Parathyroid adenoma (tissue), 2 donors: Measurements from ENCODE around the gene TIGD6.
A peak's percentile ranks its signal among the peaks of the same experiment; 100 is the strongest.

Experiments used
- H2AFZ ChIP-seq: fragments of 300-600 bp; sonication (generic); one replicate; pipeline ENCODE4 v1.7.0; 2017; ENCODE audit warnings: antibody characterized with exemption, mild to moderate bottlenecking
- H3K27ac ChIP-seq: fragments of 300-600 bp; sonication (generic); one replicate; pipeline ENCODE4 v1.7.0; 2017
- H3K27me3 ChIP-seq: fragments of 300-600 bp; sonication (generic); one replicate; pipeline ENCODE4 v1.7.0; 2017; ENCODE audit warnings: low read length; ENCODE audit not compliant: control insufficient read depth, insufficient read depth
- H3K36me3 ChIP-seq: fragments of 300-600 bp; sonication (generic); one replicate; pipeline ENCODE4 v1.7.0; 2017; ENCODE audit warnings: low read length; ENCODE audit not compliant: control insufficient read depth, insufficient read depth
- H3K4me1 ChIP-seq: fragments of 300-600 bp; sonication (generic); one replicate; pipeline ENCODE4 v1.7.0; 2017; ENCODE audit warnings: control low read depth
- H3K4me2 ChIP-seq: fragments of 300-600 bp; sonication (generic); one replicate; pipeline ENCODE4 v1.7.0; 2017; ENCODE audit warnings: low read length
- H3K4me3 ChIP-seq: fragments of 300-600 bp; sonication (generic); one replicate; pipeline ENCODE4 v1.7.0; 2017; ENCODE audit warnings: low read depth, low read length
- H3K79me2 ChIP-seq: fragments of 300-600 bp; sonication (generic); one replicate; pipeline ENCODE4 v1.7.0; 2017; ENCODE audit warnings: control low read depth
- H3K9ac ChIP-seq: fragments of 300-600 bp; sonication (generic); one replicate; pipeline ENCODE4 v1.7.0; 2017; ENCODE audit warnings: mild to moderate bottlenecking
- H3K9me3 ChIP-seq: fragments of 300-600 bp; sonication (generic); one replicate; pipeline ENCODE4 v1.7.0; 2017; ENCODE audit warnings: low read length; ENCODE audit not compliant: control insufficient read depth
- TF ChIP-seq, protein P1 (sequence below): fragments of 300-600 bp; sonication (generic); IDR thresholded peaks from one replicate; pipeline ENCODE4 v1.7.0; 2017; ENCODE audit warnings: antibody characterized with exemption, mild to moderate bottlenecking
- donor health status: primary hyperparathyroidism.

The TIGD6 gene

GRCh38 chr5:149959406-149960236, 40.8 kb downstream of the TIGD6 start:
- H3K9ac ChIP-seq, result peak overlapping the region; percentile 22
- TF ChIP-seq, protein P1, sequence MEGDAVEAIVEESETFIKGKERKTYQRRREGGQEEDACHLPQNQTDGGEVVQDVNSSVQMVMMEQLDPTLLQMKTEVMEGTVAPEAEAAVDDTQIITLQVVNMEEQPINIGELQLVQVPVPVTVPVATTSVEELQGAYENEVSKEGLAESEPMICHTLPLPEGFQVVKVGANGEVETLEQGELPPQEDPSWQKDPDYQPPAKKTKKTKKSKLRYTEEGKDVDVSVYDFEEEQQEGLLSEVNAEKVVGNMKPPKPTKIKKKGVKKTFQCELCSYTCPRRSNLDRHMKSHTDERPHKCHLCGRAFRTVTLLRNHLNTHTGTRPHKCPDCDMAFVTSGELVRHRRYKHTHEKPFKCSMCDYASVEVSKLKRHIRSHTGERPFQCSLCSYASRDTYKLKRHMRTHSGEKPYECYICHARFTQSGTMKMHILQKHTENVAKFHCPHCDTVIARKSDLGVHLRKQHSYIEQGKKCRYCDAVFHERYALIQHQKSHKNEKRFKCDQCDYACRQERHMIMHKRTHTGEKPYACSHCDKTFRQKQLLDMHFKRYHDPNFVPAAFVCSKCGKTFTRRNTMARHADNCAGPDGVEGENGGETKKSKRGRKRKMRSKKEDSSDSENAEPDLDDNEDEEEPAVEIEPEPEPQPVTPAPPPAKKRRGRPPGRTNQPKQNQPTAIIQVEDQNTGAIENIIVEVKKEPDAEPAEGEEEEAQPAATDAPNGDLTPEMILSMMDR, result peak; percentile 74

GRCh38 chr5:149957855-149958254, 42.6 kb downstream of the TIGD6 start:
- no peak overlapping the region for H2AFZ ChIP-seq
- TF ChIP-seq, protein P1, result no peak
- no peak overlapping the region for H3K9ac ChIP-seq
- no peaks in the 10 kb centered on the region for H3K79me2 ChIP-seq
- H3K27ac ChIP-seq, result no peak overlapping the region
- no peaks in the 10 kb centered on the region for H3K9me3 ChIP-seq
- no peaks in the 10 kb centered on the region for H3K36me3 ChIP-seq
- peaks cover 16% of the 10 kb centered on the region for H3K4me1 ChIP-seq
- H3K4me2 ChIP-seq, result no peak overlapping the region
- H3K27me3 ChIP-seq, result no peaks in the 10 kb centered on the region
- H3K4me3 ChIP-seq, result no peak overlapping the region

More at GRCh38 chr5:149959406-149960236, 40.8 kb downstream of the TIGD6 start:
- H3K36me3 ChIP-seq, result no peaks in the 10 kb centered on the region
- no peaks in the 10 kb centered on the region for H3K27me3 ChIP-seq
- peak overlapping the region; percentile 93 for H3K27ac ChIP-seq
- H3K4me1 ChIP-seq, result peaks cover 16% of the 10 kb centered on the region
- H3K4me3 ChIP-seq, result peak overlapping the region; percentile 77
- H3K79me2 ChIP-seq, result peaks cover 5% of the 10 kb centered on the region
- H3K9me3 ChIP-seq, result no peaks in the 10 kb centered on the region
- peak overlapping the region; percentile 81 for H3K4me2 ChIP-seq
- H2AFZ ChIP-seq, result peak overlapping the region; percentile 90

DNA sequence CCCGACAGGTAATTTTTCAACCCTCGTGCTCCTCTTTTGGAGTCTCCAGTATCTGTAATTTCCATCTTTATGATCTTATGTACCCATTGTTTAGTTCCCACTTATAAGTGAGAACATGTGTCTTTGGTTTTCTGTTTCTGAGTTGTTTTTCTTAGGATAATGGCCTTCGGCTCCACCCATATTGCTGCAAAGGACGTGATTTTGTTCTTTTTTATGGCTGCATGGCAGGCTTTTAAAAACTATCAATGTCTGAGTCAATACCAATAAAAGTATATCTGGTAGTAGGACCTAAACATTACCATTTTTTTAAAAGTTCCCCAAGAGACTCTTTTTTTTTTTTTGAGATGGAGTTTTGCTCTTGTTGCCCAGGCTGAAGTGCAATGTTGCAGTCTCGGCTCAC, 43.8 kb downstream of the TIGD6 start:
- H3K27me3 ChIP-seq, result no peaks in the 10 kb centered on the region
- H3K79me2 ChIP-seq, result no peaks in the 10 kb centered on the region
- TF ChIP-seq, protein P1, result no peak

DNA sequence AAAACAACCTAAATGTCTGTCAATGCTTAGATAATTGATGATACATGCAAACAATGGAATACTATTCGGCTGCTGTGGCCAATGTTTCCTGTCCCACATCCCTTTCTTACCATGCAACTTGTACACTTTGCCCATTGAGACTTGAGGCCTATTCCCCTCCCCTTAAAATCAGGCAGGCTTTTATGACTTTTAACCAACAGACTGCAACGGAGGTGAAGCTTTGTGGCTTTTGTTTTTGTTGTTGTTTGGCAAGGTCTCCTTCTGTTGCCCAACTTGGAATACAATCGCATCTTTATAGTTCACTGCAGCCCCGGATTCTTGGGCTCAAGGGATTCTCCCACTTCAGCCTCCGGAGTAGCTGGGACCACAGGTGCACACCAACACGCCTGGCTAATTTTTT, 45.7 kb downstream of the TIGD6 start:
- Histone ChIP-seq H3K27ac (no peak overlapping the region), H3K4me1 (peaks cover 7% of the 10 kb centered on the region), H3K9ac (no peak overlapping the region), H3K27me3 (no peaks in the 10 kb centered on the region), H2AFZ (no peak overlapping the region), H3K4me3 (no peak overlapping the region), H3K79me2 (no peaks in the 10 kb centered on the region), H3K4me2 (no peak overlapping the region), H3K9me3 (no peaks in the 10 kb centered on the region), H3K36me3 (no peaks in the 10 kb centered on the region)
- TF ChIP-seq, protein P1, result no peak

More for the DNA sequence above, 43.8 kb downstream of the TIGD6 start:
- no peak overlapping the region for H2AFZ ChIP-seq
- H3K4me2 ChIP-seq, result no peak overlapping the region
- no peak overlapping the region for H3K27ac ChIP-seq
- peaks cover 13% of the 10 kb centered on the region for H3K4me1 ChIP-seq
- no peak overlapping the region for H3K9ac ChIP-seq
- no peaks in the 10 kb centered on the region for H3K9me3 ChIP-seq
- H3K36me3 ChIP-seq, result no peaks in the 10 kb centered on the region
- no peak overlapping the region for H3K4me3 ChIP-seq
